LNCAP (cell line): ENCODE measurements around the gene CDH13.

ENCODE experiments used
- CTCF ChIP-seq: fragments of 450-650 bp; IDR thresholded peaks from 2 replicates; pipeline ENCODE4 v1.5.1; 2017; ENCODE audit warnings: mild to moderate bottlenecking

Gene CDH13

GRCh38 chr16:82735186-82735585, 108.4 kb downstream of the CDH13 start:
- no peak for TF ChIP-seq CTCF

- no peak for TF ChIP-seq CTCF
These were observed 108.9 kb downstream of the CDH13 start for GRCh38 chr16:82735673-82736091.

GRCh38 chr16:82736224-82736623, 109.5 kb downstream of the CDH13 start:
- TF ChIP-seq CTCF: no peak

- no peak for TF ChIP-seq CTCF
These were observed 111.9 kb downstream of the CDH13 start for GRCh38 chr16:82738699-82739098.

- TF ChIP-seq CTCF: no peak
These were observed 114.4 kb downstream of the CDH13 start for GRCh38 chr16:82741073-82741615.

GRCh38 chr16:82744958-82745357, 118.2 kb downstream of the CDH13 start:
- TF ChIP-seq CTCF: no peak

- no peak for TF ChIP-seq CTCF
These were observed 121.3 kb downstream of the CDH13 start for GRCh38 chr16:82748026-82748425.

GRCh38 chr16:82750068-82750467, 123.3 kb downstream of the CDH13 start:
- TF ChIP-seq CTCF: no peak
